Immature natural killer cell (primary cell): Measurements from ENCODE around the gene ETNK2. TPM values are rescaled to one million over a fixed set of nuclear protein-coding genes. Genes with fewer than 3 reads are reported as not detected.

ENCODE experiments used
- DNase-seq, 3 donors: peaks; one replicate each; pipeline ENCODE4 v3.0.0; 2022; ENCODE audit warnings: mixed read lengths in 1 of 3
- H3K27ac Mint-ChIP-seq, 6 donors: one replicate each; pipeline ENCODE4 v1.8.0; 2020; ENCODE audit warnings: mixed read lengths in 6 of 6, mild to moderate bottlenecking in 5 of 6, inconsistent platforms in 4 of 6, moderate library complexity in 3 of 6
- H3K27me3 Mint-ChIP-seq, 3 donors: one replicate each; pipeline ENCODE4 v1.8.0; 2020 to 2021; ENCODE audit warnings: low read depth in 3 of 3, mild to moderate bottlenecking in 3 of 3, mixed read lengths in 3 of 3, moderate library complexity in 3 of 3, inconsistent platforms in 1 of 3
- H3K36me3 Mint-ChIP-seq, 3 donors: one replicate each; pipeline ENCODE4 v1.8.0; 2020; ENCODE audit warnings: mixed read lengths in 3 of 3, inconsistent platforms in 2 of 3, mild to moderate bottlenecking in 2 of 3
- H3K4me1 Mint-ChIP-seq, 2 donors: one replicate each; pipeline ENCODE4 v1.8.0; 2020; ENCODE audit warnings: inconsistent platforms in 2 of 2, mild to moderate bottlenecking in 2 of 2, mixed read lengths in 2 of 2, moderate library complexity in 1 of 2
- H3K4me3 Mint-ChIP-seq, 5 donors: one replicate each; pipeline ENCODE4 v1.8.0; 2020; ENCODE audit warnings: mild to moderate bottlenecking in 5 of 5, mixed read lengths in 5 of 5, inconsistent platforms in 3 of 5, moderate library complexity in 3 of 5
- H3K9me3 Mint-ChIP-seq, 6 donors: one replicate each; pipeline ENCODE4 v1.8.0; 2020; ENCODE audit warnings: mild to moderate bottlenecking in 6 of 6, mixed read lengths in 6 of 6, inconsistent platforms in 4 of 6, moderate library complexity in 3 of 6
- polyA plus RNA-seq, 3 donors: library from polyadenylated mRNA; unstranded; fragments of 300-500 nt; fragmentation: Illumina TruSeq; gene quantifications; one replicate each; pipeline ENCODE4 v1.2.3, GENCODE V29; 2021

ETNK2 gene
- polyA plus RNA-seq, 3 donors from 2014 or later = 1.4 to 4.8 (median 3.7) TPM

DNA sequence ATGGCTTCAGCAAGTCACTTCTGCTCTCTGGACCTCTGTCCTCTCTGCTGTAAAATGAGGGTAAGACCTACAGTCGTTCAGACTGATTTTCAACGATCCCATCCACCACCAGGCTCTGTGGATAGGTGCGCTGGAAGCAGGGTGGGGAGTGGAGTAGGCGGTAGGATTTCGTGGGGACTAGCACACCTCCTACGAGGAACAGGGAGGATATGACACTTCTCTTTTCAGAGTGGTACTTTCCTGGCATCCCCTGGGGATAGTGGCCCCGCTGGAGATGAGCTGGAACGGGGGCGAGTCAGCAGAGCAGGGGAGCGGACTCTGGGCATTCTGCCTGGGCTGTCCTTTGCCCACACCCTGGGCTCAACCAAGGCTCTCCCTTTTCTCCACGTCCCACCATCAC is 17.7 kb downstream of the ETNK2 start:
- Mint-ChIP-seq H3K9me3 (no peaks in the 10 kb centered on the region), H3K4me3 (no peak overlapping the region), H3K27ac (no peak overlapping the region), H3K27me3 (no peaks in the 10 kb centered on the region), H3K36me3 (no peaks in the 10 kb centered on the region), H3K4me1 (peaks cover 2 to 3% of the 10 kb centered on the region in 2 donors)
- DNase-seq = no peak

DNA sequence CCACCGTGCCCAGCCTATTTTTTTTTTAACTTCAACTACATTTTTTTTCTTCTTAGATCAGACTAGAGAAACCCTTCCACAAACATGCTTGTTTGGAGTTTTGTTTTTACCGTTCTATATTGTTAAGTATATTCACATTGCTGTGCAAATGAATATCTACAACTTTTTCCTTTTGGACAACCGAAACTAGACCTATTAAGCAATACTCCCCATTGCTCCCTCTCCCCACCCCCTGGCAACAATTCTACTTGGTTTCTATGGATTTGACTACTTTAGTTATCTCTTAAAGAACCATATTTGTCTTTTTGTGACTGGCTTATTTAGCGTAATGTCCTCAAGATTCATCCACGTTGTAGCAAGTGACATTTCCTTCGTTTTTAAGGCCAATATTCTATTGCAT is 19.1 kb downstream of the ETNK2 start:
- no peak for DNase-seq
- Mint-ChIP-seq H3K27me3 (no peaks in the 10 kb centered on the region), H3K4me1 (peaks cover 11 to 15% of the 10 kb centered on the region in 2 donors), H3K36me3 (no peaks in the 10 kb centered on the region), H3K4me3 (no peak overlapping the region), H3K27ac (no peak overlapping the region), H3K9me3 (no peaks in the 10 kb centered on the region)

DNA sequence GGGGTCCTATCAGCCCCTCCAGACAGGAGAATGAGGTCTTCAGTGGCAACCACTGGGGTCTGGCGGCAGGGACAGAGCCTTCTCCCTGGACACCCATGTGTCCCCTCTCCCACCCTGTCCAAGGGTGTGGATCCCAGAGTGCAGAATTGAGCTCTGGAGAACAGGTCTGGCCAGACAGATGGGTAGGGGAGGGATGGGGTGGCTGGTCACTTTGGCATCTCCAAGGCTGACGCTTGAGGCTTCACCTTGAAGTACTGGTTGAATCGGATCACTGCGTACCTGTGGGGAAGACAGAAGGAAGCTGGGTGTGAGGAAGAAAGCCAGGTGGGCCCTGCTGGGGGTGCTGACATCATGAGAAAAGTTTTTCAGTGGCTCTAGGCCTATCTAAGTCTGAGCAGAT is 19.9 kb downstream of the ETNK2 start:
- Mint-ChIP-seq H3K27me3 (no peaks in the 10 kb centered on the region), H3K4me3 (no peak overlapping the region), H3K9me3 (no peaks in the 10 kb centered on the region), H3K36me3 (no peaks in the 10 kb centered on the region), H3K4me1 (peaks cover 11 to 15% of the 10 kb centered on the region in 2 donors), H3K27ac (no peak overlapping the region)
- DNase-seq = no peak

DNA sequence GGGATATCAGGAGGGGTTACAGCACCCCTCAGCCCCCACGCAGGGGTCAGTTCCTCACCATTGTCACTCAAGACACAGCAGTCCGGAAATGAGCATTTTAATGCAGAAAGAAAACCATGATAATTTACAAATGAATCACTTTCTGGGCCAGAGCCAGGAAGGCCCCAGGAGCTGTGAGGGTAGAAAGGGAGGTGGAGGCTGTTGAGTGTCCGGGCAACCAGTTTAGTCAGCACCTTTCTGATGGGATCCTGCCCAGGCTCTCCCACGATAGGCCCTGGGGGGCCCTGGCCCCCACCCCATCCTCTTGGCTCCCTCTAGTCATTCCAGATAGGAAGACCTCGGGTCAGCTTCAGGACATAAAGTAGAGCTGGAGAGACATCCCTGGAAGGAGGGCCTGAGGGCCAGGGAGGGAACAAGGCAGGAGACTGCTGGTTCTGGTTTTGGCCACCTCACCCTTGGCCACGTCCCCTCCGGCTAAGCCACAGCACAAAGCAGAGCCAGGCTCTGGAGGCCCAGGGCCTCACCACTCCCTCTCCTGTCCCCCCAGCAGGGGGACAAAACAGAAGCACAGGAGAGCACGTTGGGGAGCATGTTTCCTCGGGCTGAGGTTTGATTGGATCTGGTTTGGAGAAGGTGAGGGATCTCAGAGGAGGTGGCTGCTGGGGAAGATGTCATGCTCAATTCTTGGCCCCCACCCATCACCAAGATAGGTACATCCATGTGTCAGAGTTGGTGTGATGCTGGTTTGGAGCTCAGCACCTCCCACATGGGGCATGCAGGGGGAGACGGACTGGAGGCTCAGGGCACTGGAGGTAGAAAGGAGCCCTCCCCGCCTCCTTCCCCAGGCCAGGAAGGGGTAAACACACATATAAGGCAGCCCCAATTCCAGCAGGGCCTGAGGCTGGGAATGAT is 20.6 kb downstream of the ETNK2 start:
- Mint-ChIP-seq H3K27me3 (no peaks in the 10 kb centered on the region), H3K9me3 (no peaks in the 10 kb centered on the region), H3K36me3 (peaks cover 0 to 5% (median 0%) of the 10 kb centered on the region in 3 donors), H3K27ac (no peak overlapping the region), H3K4me1 (peaks cover 11 to 15% of the 10 kb centered on the region in 2 donors), H3K4me3 (no peak overlapping the region)
- DNase-seq = no peak

DNA sequence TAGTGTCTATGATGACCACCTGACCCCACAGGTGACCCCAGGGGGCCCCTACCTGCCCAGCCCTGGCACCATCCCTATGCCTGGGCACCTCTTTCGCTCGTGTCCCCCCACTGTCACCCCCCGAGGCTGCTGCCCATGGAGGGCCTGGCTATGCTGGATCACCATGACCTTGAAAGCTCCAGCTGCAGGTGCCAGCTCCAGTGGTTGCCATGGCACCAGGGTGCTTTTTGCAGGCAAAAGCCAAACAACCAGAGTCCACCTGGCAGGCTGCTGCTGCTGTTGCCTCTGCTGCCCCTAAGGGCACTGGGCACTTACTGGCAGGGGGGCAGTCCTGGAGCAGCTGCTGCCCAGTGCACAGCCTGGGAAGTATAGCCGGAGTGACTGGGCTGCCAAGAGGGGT is 21.7 kb downstream of the ETNK2 start:
- Mint-ChIP-seq H3K27me3 (no peaks in the 10 kb centered on the region), H3K9me3 (no peaks in the 10 kb centered on the region), H3K4me3 (no peak overlapping the region), H3K4me1 (peaks cover 11 to 15% of the 10 kb centered on the region in 2 donors), H3K36me3 (peaks cover 0 to 5% (median 0%) of the 10 kb centered on the region in 3 donors), H3K27ac (no peak overlapping the region)
- no peak for DNase-seq

DNA sequence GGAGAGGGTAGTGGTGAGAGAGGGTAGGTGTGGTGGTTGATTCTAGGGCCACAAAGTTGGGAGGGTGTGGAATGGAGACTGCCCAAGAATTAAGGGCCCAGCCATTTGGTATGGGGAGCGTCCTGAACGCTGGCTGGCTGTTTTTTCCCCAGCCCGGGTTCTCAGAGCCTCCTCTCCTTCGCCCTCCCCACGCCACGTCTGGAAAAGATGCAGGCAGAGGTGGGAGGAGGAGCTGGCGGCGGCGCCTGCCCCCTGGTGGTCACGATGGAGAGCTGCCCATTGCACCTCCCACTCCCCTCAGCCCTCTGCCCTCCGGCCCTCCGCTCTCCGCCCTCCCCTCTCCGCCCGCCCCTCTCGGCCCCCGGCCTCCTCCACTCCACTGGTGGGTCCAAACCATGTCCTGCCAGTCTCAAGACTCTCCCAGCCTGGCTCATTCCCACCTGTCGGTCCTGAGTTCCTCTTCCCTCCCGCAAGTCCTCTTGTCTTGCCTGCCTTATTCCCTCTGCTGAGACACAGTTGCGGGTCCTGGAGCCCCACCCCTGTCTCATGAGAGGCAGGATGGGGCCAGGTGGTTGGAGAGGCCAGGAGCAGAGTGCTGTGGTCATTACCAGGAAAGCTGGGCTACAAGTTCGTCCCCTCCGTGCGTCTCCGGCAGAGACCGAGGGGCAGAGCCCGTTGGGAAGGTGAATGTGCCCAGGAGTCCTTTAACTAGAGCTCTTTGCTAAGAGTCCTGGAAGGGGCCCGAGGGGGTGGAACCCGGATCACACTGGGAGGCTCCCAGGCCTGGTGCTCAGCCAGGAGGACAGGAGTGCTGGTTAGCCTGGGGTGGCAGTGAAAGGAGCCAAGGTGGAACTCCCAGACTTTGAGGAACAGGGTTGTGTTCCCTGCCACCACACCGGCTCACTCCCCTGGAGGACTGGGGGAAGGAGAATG is 22.6 kb downstream of the ETNK2 start:
- Mint-ChIP-seq H3K36me3 (peaks cover 0 to 10% (median 4%) of the 10 kb centered on the region in 3 donors), H3K9me3 (no peaks in the 10 kb centered on the region), H3K27ac (peak overlapping the region in 3 of 6 donors; percentile 30 to 56 (median 46)), H3K27me3 (peaks cover 0 to 2% (median 0%) of the 10 kb centered on the region in 3 donors), H3K4me1 (peaks cover 11 to 15% of the 10 kb centered on the region in 2 donors), H3K4me3 (peak overlapping the region in 2 of 5 donors; percentile 40 to 42)
- peak; percentile 63 to 69 (median 66) for DNase-seq

DNA sequence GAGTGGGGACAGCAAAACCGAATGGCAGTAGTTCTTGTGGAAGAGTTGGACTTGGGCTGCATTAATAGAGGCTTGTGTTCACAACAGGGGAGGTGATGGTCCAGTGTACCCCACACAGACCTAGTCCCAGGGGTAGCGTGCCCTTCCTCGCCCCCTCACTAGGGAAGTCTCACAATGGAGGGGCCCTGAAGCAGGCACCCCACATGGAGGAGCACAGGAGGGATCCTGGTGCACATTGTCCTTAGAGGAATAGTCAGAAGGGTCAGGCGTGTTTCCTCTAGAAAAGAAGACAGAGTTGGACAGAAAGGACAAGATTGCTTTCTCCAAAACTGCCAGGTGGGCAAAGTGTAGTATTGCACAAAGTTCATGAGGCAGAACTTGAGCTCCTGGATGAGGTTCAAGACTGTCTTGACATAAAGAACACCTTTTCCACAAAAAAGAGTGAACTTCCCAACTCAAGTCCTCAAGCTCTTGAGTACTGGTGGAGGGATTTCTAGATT is 23.3 kb downstream of the ETNK2 start:
- Mint-ChIP-seq H3K27ac (peak overlapping the region in 5 of 6 donors; percentile 13 to 77 (median 30)), H3K27me3 (peaks cover 0 to 2% (median 0%) of the 10 kb centered on the region in 3 donors), H3K9me3 (no peaks in the 10 kb centered on the region), H3K36me3 (peaks cover 0 to 15% (median 4%) of the 10 kb centered on the region in 3 donors), H3K4me3 (peak overlapping the region in 2 of 5 donors; percentile 10 to 42), H3K4me1 (peaks cover 11 to 15% of the 10 kb centered on the region in 2 donors)
- no peak for DNase-seq

DNA sequence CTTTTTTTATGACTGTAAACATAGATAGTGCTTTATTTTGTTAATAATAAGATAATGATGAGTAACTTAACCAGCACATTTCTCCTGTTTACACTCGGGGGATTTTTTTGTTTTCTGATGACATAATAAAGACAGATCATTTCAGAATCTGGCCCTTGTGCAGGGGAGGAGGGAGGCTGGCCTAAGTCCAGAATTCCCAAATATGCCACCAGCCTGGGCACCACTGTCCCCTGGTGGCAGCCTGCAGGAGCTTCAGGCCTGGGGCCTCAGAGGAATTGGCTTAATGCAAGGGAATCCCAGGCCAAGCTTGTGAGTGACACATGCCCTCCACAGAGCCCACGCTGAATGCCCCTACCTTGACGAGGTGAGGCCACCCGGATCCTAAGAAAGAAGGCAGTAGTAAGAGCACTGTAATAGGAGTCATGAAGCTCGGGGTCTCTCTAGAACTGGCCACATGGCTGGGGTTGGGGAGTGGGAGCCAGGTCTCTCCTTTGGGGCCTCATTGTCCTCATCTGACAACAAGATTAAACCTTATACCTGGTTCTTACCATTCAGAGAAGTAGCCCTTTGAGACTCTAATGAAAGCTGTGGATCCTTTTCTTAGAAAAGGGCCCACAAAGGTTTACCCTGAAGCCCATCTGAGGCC is 24.1 kb downstream of the ETNK2 start:
- no peaks in the 10 kb centered on the region for H3K9me3 Mint-ChIP-seq
- peaks cover 11 to 15% of the 10 kb centered on the region in 2 donors for H3K4me1 Mint-ChIP-seq
- H3K36me3 Mint-ChIP-seq = peaks cover 0 to 20% (median 4%) of the 10 kb centered on the region in 3 donors
- no peak overlapping the region for H3K4me3 Mint-ChIP-seq
- DNase-seq = no peak
- peaks cover 0 to 2% (median 0%) of the 10 kb centered on the region in 3 donors for H3K27me3 Mint-ChIP-seq
- peak overlapping the region in 3 of 6 donors; percentile 4 to 56 (median 37) for H3K27ac Mint-ChIP-seq

DNA sequence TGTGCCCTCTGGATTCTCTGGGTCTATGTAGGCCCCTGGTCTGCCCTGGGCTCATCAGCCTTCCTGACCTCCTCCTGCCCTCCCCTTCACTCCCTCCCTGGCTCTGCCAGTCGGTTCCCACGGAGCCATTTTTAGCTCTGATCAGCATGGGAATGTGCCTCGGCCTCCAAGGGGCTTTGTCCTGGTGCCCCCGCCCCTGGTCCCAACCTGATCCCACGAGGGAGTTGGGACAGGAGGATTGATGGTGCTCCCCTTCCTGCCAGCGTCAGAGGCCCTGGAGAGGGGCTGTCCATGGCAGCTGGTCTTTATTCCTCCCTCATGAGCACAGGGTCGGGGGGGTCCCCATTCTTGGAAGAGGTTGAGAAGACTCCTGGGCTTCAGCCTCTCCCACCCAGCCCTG is 24.9 kb downstream of the ETNK2 start:
- Mint-ChIP-seq H3K9me3 (no peaks in the 10 kb centered on the region), H3K27ac (peak overlapping the region in 1 of 6 donors; percentile 57), H3K4me1 (peaks cover 11 to 15% of the 10 kb centered on the region in 2 donors), H3K27me3 (peaks cover 0 to 2% (median 0%) of the 10 kb centered on the region in 3 donors), H3K36me3 (peaks cover 0 to 20% (median 4%) of the 10 kb centered on the region in 3 donors), H3K4me3 (no peak overlapping the region)
- DNase-seq = no peak

DNA sequence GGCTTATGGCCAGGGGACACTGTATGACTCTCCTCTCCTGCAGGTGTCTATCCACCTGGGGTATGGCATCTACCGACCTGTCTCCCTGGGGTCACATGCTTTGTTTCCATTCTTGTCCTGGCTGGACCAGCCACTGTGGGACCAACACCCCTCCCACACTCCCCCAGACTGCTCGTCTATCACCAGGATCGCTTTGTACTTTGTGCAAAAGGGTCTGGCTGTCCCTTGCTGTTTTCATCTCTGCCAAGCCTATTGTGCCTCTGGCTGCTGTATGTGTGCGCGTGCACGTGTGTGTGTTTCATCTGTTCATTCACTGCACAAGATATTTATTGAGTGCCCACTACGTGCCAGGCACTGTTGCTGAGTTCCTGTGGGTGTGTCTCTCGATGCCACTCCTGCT is 25.5 kb downstream of the ETNK2 start:
- Mint-ChIP-seq H3K9me3 (no peaks in the 10 kb centered on the region), H3K4me1 (peaks cover 11 to 15% of the 10 kb centered on the region in 2 donors), H3K27me3 (peaks cover 0 to 2% (median 0%) of the 10 kb centered on the region in 3 donors), H3K4me3 (no peak overlapping the region), H3K27ac (peak overlapping the region in 2 of 6 donors; percentile 60), H3K36me3 (peaks cover 0 to 20% (median 4%) of the 10 kb centered on the region in 3 donors)
- no peak for DNase-seq

DNA sequence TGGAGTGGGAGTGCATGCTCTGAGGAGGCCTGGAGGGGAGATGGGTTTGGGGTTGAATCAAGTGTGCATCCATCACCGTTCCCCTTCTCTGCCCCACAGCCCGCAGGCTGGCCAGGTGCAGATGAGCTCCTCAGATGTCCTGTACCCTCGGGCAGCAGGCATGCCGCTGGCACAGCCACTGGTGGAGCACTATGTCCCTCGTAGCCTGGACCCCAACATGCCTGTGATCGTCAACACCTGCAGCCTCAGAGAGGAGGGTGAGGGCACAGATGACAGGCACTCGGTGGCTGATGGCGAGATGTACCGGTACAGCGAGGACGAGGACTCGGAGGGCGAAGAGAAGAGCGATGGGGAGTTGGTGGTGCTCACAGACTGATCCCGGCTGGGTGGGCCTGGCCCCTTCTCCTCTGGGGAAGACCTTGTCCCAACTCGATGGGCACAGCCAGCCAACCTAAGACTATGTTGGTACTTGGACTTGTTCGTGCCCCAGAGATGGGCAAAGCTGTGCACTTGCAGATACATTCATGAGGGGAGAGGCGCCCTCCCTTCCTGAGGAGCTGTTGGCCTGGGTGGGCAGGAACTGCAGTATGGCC is 26.0 kb downstream of the ETNK2 start:
- peaks cover 11 to 15% of the 10 kb centered on the region in 2 donors for H3K4me1 Mint-ChIP-seq
- no peak overlapping the region for H3K4me3 Mint-ChIP-seq
- H3K27me3 Mint-ChIP-seq = peaks cover 0 to 2% (median 0%) of the 10 kb centered on the region in 3 donors
- peaks cover 0 to 20% (median 4%) of the 10 kb centered on the region in 3 donors for H3K36me3 Mint-ChIP-seq
- no peaks in the 10 kb centered on the region for H3K9me3 Mint-ChIP-seq
- no peak overlapping the region for H3K27ac Mint-ChIP-seq
- DNase-seq = no peak

DNA sequence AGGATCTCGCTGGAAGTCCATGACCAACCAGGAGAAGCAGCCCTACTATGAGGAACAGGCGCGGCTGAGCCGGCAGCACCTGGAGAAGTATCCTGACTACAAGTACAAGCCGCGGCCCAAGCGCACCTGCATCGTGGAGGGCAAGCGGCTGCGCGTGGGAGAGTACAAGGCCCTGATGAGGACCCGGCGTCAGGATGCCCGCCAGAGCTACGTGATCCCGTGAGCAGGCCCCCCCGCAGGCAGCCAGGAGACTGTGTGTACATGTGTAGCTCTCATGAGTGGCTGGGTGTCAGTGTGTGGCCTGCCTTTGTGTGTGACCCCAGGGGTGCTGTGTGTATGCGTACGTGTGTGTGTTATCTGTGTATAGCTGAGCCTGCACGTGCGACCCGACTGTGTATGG is 27.2 kb downstream of the ETNK2 start:
- Mint-ChIP-seq H3K36me3 (peaks cover 0 to 20% (median 4%) of the 10 kb centered on the region in 3 donors), H3K27ac (peak overlapping the region in 2 of 6 donors; percentile 12 to 35), H3K4me1 (peaks cover 11 to 15% of the 10 kb centered on the region in 2 donors), H3K27me3 (peaks cover 0 to 2% (median 0%) of the 10 kb centered on the region in 3 donors), H3K4me3 (no peak overlapping the region), H3K9me3 (no peaks in the 10 kb centered on the region)
- DNase-seq = no peak
